ENCODE data around the gene PRDM12. TPM values are rescaled to one million over a fixed set of nuclear protein-coding genes. Genes with fewer than 3 reads are reported as not detected.

PRDM12 gene
- polyA plus RNA-seq, 1 of the 3 experiments (the other 2 are of a cell fraction), result 0.08 TPM

- Histone ChIP-seq H4K20me1 (ENCODE audit: insufficient read depth) (peaks cover 15% of the 10 kb centered on the region), H3K4me1 (ENCODE audit: control insufficient read depth in 1 of 2, insufficient read depth in 2 of 2, low read depth in 1 of 2, low read length in 1 of 2) (peaks cover 0 to 9% of the 10 kb centered on the region in 2 experiments; a peak in 2 of 4 replicates), H3K9ac (no peak overlapping the region), H3K4me3 (ENCODE audit: low read depth in 2 of 2, low read length in 1 of 2) (no peak overlapping the region), H3K9me2 (no peaks in the 10 kb centered on the region), H3K27me3 (ENCODE audit: insufficient read depth) (no peaks in the 10 kb centered on the region), H3K36me3 (replicated peaks in 1 of 2; ENCODE audit: control insufficient read depth in 1 of 2, insufficient read depth in 2 of 2, low read length in 1 of 2) (no peaks in the 10 kb centered on the region), H3K9me3 (no peaks in the 10 kb centered on the region), H3K79me2 (ENCODE audit: insufficient read depth) (peaks cover 29% of the 10 kb centered on the region), H3K27ac (ENCODE audit: low read depth in 2 of 2, low read length in 1 of 2) (no peak overlapping the region), H3F3A (replicated peaks; ENCODE audit: insufficient read depth) (peaks cover 21% of the 10 kb centered on the region), H3K4me2 (no peak overlapping the region), H2AFZ (ENCODE audit: low read depth) (no peak overlapping the region)
- CTCF ChIA-PET, result interaction anchor here (0.7 to 11.9 kb wide), 4 partner anchors 14 to 335 kb away, joined by 3 to 177 read pairs (median 30); partner anchors contain the start of gene EXOSC2
- WGBS (ENCODE audit: low lambda C conversion rate), result 89% methylated on average over 8 of the region's 8 CpGs
- POLR2A ChIA-PET, result no interaction called here
- no peak for DNase-seq
- TF ChIP-seq ELF1 (IDR thresholded peaks at IDR 0.05) (no peak), RAD21 (IDR thresholded peaks at IDR 0.05; ENCODE audit: low read length) (no peak), CTCF (IDR thresholded peaks at IDR 0.05) (no peak), RFX5 (IDR thresholded peaks at IDR 0.05; ENCODE audit: low read length) (no peak), EZH2phosphoT487 (IDR thresholded peaks at IDR 0.05; ENCODE audit: borderline replicate concordance, low read depth) (no peak), POLR2AphosphoS5 (IDR thresholded peaks at IDR 0.05; ENCODE audit: low read depth, low read length) (no peak), YY1 (IDR thresholded peaks at IDR 0.05; ENCODE audit: low read depth) (no peak)
These were observed 46.5 kb downstream of the PRDM12 start for GRCh38 chr9:130710822-130711352.

GRCh38 chr9:130711469-130711868, 47.1 kb downstream of the PRDM12 start:
- DNase-seq, result no peak
- Histone ChIP-seq H3K27ac (ENCODE audit: low read depth in 2 of 2, low read length in 1 of 2) (no peak overlapping the region), H3K27me3 (ENCODE audit: insufficient read depth) (no peaks in the 10 kb centered on the region), H3K79me2 (ENCODE audit: insufficient read depth) (peaks cover 35% of the 10 kb centered on the region), H4K20me1 (ENCODE audit: insufficient read depth) (peaks cover 20% of the 10 kb centered on the region), H2AFZ (ENCODE audit: low read depth) (no peak overlapping the region), H3K9me3 (no peaks in the 10 kb centered on the region), H3K9me2 (no peaks in the 10 kb centered on the region), H3K9ac (no peak overlapping the region), H3K4me2 (no peak overlapping the region), H3K4me1 (ENCODE audit: control insufficient read depth in 1 of 2, insufficient read depth in 2 of 2, low read depth in 1 of 2, low read length in 1 of 2) (peaks cover 0 to 9% of the 10 kb centered on the region in 2 experiments; a peak in 2 of 4 replicates), H3F3A (replicated peaks; ENCODE audit: insufficient read depth) (peaks cover 19% of the 10 kb centered on the region), H3K4me3 (ENCODE audit: low read depth in 2 of 2, low read length in 1 of 2) (no peak overlapping the region), H3K36me3 (replicated peaks in 1 of 2; ENCODE audit: control insufficient read depth in 1 of 2, insufficient read depth in 2 of 2, low read length in 1 of 2) (no peaks in the 10 kb centered on the region)
- CTCF ChIA-PET, result interaction anchor here (6.3 to 11.9 kb wide), 2 partner anchors 14 to 155 kb away, joined by 58 to 177 read pairs; partner anchors contain the start of gene EXOSC2
- no peak for TF ChIP-seq RAD21 (IDR thresholded peaks at IDR 0.05; ENCODE audit: low read length)
- 92% methylated on average over 8 of the region's 8 CpGs for WGBS (ENCODE audit: low lambda C conversion rate)
- POLR2A ChIA-PET, result no interaction called here

- peak overlapping the region; percentile 95 to 98 for H3K27ac ChIP-seq (ENCODE audit: low read depth in 2 of 2, low read length in 1 of 2)
- peak overlapping the region; percentile 91 for H3K4me2 ChIP-seq
- peaks cover 12% of the 10 kb centered on the region for H3F3A ChIP-seq (replicated peaks; ENCODE audit: insufficient read depth)
- WGBS (ENCODE audit: low lambda C conversion rate), result 0% methylated on average over 29 of the region's 68 CpGs
- peaks cover 0 to 9% of the 10 kb centered on the region in 2 experiments; a peak in 2 of 4 replicates for H3K4me1 ChIP-seq (ENCODE audit: control insufficient read depth in 1 of 2, insufficient read depth in 2 of 2, low read depth in 1 of 2, low read length in 1 of 2)
- peak; percentile 96 for DNase-seq
- peak overlapping the region; percentile 95 for H3K9ac ChIP-seq
- H3K4me3 ChIP-seq (ENCODE audit: low read depth in 2 of 2, low read length in 1 of 2), result peak overlapping the region; percentile 76 to 86
- no peaks in the 10 kb centered on the region for H3K27me3 ChIP-seq (ENCODE audit: insufficient read depth)
- no peaks in the 10 kb centered on the region for H3K36me3 ChIP-seq (replicated peaks in 1 of 2; ENCODE audit: control insufficient read depth in 1 of 2, insufficient read depth in 2 of 2, low read length in 1 of 2)
- ChIA-PET CTCF (interaction anchor here (0.7 to 2.4 kb wide), 10 partner anchors 11 to 286 kb away, joined by 3 to 17 read pairs (median 4); no protein-coding TSS in a partner anchor), POLR2A (interaction anchor here (1.1 kb wide), 1 partner anchor 20 kb away, joined by 4 read pairs; no protein-coding TSS in a partner anchor)
- H3K9me3 ChIP-seq, result no peaks in the 10 kb centered on the region
- H4K20me1 ChIP-seq (ENCODE audit: insufficient read depth), result peaks cover 22% of the 10 kb centered on the region
- peaks cover 47% of the 10 kb centered on the region for H3K79me2 ChIP-seq (ENCODE audit: insufficient read depth)
- no peaks in the 10 kb centered on the region for H3K9me2 ChIP-seq
- H2AFZ ChIP-seq (ENCODE audit: low read depth), result peak overlapping the region; percentile 95
- no peak for TF ChIP-seq FOXJ3 (CRISPR knock-in tag; IDR thresholded peaks at IDR 0.05)
- TF ChIP-seq FOXM1 (IDR thresholded peaks at IDR 0.05; ENCODE audit: low read depth), result no peak
- no peak for TF ChIP-seq TCF12 (IDR thresholded peaks at IDR 0.05)
- TF ChIP-seq RAD21 (IDR thresholded peaks at IDR 0.05; ENCODE audit: low read length), result no peak
- no peak for TF ChIP-seq MEF2A (IDR thresholded peaks at IDR 0.05; ENCODE audit: borderline replicate concordance, low read depth)
- peak; percentile 6; the same call in 1 of the 2 replicates for TF ChIP-seq RCOR1 (IDR thresholded peaks at IDR 0.05; ENCODE audit: low read length)
- TF ChIP-seq IRF3 (IDR thresholded peaks at IDR 0.05; ENCODE audit: low read depth, low read length), result no peak; the same call in none of the 2 replicates
- no peak for TF ChIP-seq CTCF (IDR thresholded peaks at IDR 0.05)
- TF ChIP-seq NRF1 (IDR thresholded peaks at IDR 0.05; ENCODE audit: low read depth, low read length), result no peak; the same call in 1 of the 2 replicates
- no peak for TF ChIP-seq GATA2 (CRISPR knock-in tag; IDR thresholded peaks at IDR 0.05)
These were observed 48.3 kb downstream of the PRDM12 start for GRCh38 chr9:130712564-130713285.

All from SK-N-SH (cell line).